Measurements from ENCODE around the gene CORO1C.

CORO1C gene

GRCh38 chr12:108646600-108647579, 84.4 kb downstream of the CORO1C start:
- DNase-seq: no peak

GRCh38 chr12:108645686-108646599, 85.4 kb downstream of the CORO1C start:
- no peak for DNase-seq

GRCh38 chr12:108644811-108645120, 86.6 kb downstream of the CORO1C start:
- DNase-seq: no peak

GRCh38 chr12:108643941-108644810, 87.1 kb downstream of the CORO1C start:
- DNase-seq: no peak

- no peak for DNase-seq
These were observed 88.2 kb downstream of the CORO1C start for GRCh38 chr12:108642899-108643654.

- DNase-seq: no peak
These were observed 88.9 kb downstream of the CORO1C start for GRCh38 chr12:108642269-108642870.

- no peak for DNase-seq
These were observed 89.7 kb downstream of the CORO1C start for GRCh38 chr12:108641446-108642268.

GRCh38 chr12:108640802-108641445, 90.4 kb downstream of the CORO1C start:
- DNase-seq: no peak

GRCh38 chr12:108638997-108639822, 92.1 kb downstream of the CORO1C start:
- no peak for DNase-seq

- no peak for DNase-seq
These were observed 93.0 kb downstream of the CORO1C start for GRCh38 chr12:108638141-108638827.

GRCh38 chr12:108637222-108637971, 93.9 kb downstream of the CORO1C start:
- no peak for DNase-seq

GRCh38 chr12:108635997-108636808, 95.1 kb downstream of the CORO1C start:
- no peak for DNase-seq

- DNase-seq: peak; percentile 57
These were observed 95.9 kb downstream of the CORO1C start for GRCh38 chr12:108635201-108635996.

GRCh38 chr12:108634341-108634751, 97.0 kb downstream of the CORO1C start:
- peak; percentile 68 for DNase-seq

GRCh38 chr12:108633534-108634248, 97.6 kb downstream of the CORO1C start, which contains the start of gene SELPLG:
TSS of gene SELPLG (minus strand) at chr12:108633894. CDS start at chr12:108624307, 9,587 bp downstream.
- DNase-seq: peak; percentile 93

Data from CD4-positive, alpha-beta T cell treated with Interleukin-17A for 1 hour (primary cell).